GM18907 (cell line): Measurements from ENCODE around the gene GALNT8.
A peak's percentile ranks its signal among the peaks of the same experiment; 100 is the strongest.

Source experiments
- ATAC-seq: cut with Tn5 transposase; IDR thresholded peaks from one replicate; pipeline ENCODE4 v1.9.1; 2021; ENCODE audit warnings: mild to moderate bottlenecking, moderate library complexity; ENCODE audit not compliant: unreplicated experiment

GALNT8 gene

DNA sequence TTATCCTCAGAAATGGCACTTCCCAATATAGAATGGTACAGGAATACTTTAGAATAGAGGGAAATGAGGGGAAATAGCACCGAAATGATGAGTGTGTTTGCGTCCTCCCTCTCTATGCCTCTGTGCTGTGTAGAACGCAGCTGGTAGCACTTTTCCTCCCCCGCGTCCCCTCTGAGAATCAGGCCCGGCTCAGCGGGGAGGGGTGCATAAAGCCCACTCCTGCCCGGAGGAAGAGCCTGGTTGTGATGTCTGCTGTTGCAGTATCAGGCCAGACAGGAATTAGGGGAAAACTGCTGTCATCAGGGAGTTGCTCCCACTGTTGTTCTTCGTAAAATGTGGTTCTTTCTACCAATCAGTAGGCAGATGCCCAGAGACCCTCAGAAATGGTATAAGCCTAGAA lies 76.0 kb downstream of the GALNT8 start:
- ATAC-seq, result no peak

DNA sequence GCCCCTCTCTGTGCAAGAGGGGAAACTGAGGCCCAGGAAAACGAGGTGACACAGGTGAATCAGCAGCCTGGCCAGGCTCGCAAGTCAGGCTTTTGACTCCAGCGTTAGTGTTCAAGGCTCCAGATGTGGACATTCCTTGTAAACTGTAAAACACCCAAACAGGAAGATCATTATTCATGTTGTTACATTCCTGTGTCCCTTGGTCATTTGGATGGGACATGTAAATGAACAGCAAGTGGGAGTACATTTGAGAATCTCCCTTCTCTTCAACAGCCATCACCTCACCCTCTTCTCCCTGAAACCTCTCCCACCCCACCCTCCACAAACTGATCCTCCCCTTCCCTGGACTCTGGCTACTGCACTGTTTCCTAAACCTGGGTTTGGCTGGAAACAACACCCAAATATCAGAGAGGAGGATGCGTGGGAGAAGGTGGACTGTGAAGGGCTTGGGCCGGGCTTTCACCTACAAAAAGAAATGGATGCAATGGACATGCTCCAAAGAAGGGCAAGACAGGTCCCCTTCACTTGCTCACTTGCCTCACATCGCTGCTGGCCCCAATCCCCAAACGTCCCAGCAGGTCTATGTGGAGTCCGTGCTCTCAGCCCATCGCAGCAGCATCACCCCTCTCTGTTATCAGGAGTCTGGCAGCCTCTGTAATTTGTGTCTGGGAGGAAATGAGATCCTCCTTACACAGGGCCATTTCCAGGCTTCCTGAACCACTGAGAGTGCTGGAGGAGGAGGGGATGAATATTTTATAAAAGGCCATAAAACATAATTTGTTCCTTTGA lies 76.7 kb downstream of the GALNT8 start:
- no peak for ATAC-seq

DNA sequence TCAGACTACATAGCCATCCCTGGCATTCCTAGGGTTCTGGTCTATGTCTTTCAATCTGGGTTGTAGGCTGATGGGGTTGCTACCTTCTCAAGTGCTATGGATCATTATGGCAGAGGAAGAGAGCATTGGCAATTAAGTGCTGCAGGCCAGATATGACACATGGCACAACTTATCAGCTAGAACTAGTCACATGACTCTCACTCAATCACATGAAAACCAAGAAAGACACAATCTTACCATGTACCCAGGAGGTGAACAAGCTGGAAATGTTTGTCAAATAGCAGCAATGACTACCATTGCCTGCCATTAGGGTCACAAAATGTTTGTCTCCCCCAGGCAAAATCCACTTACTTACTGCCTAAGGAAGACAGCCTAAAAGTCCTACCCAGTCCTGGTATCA lies 80.4 kb downstream of the GALNT8 start:
- ATAC-seq, result no peak

DNA sequence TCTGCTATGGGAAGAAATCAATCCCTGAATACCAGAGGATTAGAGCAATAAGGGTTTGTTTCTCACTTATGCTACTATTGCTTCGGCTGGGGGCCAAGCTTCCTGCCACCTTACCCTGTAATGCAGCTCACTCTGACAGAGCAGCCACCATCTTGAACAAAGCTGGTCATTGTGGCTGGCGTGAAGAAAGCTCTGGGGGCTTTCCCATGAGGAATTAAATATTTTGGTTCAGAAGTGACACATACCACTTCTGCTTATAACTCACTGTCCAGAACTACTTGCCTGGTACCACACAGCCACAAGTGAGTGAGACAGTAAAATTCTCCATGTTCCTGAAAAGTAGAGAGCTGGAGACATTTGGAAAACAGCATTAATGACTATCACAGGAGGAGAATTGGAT lies 82.6 kb downstream of the GALNT8 start:
- no peak for ATAC-seq

DNA sequence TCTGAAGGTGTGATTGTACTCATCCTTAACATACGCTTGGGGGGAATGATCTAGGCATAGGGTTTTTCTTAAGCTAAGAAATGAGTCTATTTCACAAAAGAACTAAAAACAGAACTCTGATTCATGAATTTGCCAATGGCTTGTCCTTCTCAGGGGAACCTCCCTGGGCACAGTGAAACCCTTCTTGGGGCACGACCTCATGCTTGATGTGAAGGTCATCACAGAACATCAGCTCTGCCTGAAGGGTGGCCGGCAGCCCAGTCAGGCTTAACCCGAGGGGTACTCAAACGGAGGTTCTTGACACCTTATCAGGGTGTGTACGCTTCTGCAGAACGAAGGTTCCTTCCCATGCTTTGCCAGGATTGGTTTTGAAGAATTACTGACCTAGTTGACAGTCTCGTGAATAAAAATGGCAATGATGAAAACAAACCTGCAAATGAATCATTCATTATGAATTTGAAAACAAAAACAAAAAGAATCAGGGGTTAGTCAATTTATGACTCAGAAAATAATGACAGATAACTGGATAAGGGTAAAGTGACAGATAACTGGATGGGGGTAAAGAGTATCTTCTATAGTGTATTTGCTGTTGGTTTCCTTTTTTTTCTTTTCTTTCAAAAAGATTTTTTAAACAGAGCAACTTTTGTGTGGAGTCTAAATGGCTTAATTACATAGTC lies 86.4 kb downstream of the GALNT8 start:
- no peak for ATAC-seq

DNA sequence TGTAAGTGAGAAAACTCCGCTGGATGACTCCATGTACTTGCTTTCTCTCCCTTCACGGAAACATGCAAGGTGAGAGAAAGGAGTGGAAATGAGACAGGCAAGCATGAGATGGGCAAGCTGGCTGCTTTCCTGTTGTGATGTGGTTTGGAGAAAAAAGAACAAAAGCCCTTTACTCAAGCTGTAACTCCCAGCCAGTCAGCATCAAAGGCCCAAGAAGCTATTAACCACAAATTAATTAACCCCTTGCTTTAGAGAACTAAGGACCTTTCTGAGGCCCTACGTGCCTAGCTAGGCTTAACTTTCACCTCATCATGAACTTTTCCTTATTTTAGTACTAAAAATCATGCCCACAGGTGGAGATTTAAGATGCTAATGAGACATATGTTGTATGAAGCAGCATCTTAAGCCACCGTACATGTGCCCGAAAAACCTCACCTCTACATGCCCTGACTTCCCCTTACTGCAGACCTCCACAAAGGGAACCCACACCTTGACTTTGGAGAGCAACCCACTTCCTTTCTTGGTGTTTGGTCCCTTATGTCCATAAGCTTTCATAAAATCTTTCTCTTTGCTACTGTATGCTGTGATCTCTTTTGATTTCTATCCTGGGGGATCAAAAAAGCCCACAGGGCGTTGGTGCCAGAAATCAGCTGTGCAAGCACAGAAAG lies 87.0 kb downstream of the GALNT8 start:
- no peak for ATAC-seq

DNA sequence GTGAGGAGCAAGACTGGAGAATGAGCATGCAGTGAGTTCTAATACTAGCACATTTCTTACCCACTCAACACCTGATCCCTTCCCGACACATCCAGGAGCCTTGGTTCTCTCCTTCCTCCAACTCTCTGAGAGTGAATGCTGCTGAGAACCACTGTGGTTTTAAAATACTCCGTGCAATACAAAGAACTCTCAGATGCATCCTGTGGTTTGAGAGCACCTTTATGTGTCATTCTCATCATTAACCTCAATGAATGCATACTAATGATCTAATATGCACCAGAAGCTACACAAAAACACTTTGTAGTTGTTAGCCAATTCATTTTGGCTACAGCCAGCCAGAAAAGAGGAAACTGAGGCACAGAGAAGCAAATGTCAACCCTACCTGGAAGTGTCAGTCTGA lies 87.6 kb downstream of the GALNT8 start:
- ATAC-seq, result no peak

DNA sequence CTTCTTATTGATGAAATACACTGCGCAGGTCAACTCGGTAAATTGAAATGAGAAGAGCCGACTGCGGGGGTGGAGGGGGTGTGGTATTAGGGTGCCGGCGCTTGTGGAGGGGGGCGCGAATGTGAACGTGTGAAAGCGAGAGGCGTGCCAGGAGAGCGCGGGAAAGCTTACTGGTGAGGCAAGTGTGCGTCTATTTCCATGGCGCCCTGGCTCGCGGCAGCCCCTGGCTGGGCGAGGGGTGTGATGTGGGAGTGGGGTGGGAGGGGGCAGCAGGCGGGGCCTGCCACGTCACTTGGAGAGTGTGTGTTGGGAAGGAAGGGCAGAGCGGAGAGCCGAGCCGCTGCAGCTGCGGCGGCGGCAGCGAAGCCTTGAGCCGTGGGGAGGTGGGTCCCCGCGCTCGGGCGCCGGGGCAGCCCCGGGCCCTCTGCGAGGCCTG lies 88.8 kb downstream of the GALNT8 start:
- ATAC-seq, result no peak

DNA sequence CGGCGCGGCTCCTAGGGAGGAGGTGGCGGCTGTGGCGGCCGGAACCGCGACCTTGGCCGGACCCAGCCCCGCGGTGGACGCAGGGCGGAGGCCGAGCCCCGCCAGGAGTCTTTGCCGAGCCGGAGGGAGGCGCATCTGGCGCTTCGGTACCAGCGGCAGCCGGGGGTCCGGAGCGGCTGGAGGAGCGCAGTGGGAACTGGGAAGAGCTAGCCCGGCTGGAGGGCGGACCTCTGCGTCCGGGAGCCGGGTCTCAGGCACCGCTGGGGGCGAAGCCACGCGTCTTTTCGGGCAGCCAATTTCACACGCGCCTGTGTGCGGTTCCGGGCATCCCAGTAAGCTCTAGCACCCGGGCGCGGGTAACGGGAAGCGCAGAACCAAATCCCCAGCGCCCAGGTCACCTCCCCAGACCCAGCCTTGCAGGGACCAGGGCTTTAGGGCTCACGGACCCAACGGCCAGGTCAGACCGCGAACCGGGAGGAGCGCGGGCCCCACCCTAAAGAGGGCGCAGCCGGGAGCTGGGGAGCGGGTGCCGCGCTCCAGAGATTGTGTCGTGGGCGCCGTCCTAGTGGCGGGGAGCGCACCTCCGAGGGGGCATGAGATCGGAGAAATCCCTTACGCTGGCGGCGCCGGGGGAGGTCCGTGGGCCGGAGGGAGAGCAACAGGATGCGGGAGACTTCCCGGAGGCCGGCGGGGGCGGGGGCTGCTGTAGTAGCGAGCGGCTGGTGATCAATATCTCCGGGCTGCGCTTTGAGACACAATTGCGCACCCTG lies 89.4 kb downstream of the GALNT8 start:
- no peak for ATAC-seq

DNA sequence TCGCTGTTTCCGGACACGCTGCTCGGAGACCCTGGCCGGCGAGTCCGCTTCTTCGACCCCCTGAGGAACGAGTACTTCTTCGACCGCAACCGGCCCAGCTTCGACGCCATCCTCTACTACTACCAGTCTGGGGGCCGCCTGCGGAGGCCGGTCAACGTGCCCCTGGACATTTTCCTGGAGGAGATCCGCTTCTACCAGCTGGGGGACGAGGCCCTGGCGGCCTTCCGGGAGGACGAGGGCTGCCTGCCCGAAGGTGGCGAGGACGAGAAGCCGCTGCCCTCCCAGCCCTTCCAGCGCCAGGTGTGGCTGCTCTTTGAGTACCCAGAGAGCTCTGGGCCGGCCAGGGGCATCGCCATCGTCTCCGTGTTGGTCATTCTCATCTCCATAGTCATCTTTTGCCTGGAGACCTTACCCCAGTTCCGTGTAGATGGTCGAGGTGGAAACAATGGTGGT lies 90.0 kb downstream of the GALNT8 start:
- no peak for ATAC-seq

DNA sequence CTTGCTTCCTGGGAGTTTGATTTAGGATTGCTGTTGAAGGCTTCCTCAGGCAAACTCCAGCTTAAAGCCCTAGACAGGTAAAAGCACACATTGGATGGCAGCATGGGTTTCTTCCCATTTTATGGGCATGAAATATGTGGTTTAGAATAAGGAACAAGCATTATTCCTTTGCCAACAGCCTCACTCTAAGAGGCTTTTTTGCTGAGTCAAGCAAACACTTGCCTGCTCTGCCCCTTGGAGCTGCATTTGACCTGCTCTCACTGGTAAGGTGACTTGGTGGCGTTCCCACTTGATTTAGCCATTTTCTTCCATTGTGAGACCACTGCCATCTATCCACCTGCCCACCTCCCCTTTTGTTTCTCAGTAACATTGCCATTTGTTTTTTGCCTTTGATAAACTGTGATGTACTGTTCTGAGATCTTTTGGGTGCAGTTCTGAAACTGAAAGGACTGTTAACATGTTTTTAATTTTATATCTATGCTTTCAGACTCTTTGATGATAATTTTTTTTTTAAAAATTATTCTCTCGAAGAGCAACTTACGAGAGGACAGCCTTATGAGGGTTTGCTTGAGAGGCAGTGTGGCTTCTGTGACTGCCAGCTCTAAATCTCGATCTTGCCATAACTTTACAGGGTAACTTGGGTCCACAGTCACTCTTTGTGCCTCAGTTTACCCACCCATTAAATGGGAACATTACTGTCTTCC lies 92.6 kb downstream of the GALNT8 start:
- ATAC-seq, result no peak

DNA sequence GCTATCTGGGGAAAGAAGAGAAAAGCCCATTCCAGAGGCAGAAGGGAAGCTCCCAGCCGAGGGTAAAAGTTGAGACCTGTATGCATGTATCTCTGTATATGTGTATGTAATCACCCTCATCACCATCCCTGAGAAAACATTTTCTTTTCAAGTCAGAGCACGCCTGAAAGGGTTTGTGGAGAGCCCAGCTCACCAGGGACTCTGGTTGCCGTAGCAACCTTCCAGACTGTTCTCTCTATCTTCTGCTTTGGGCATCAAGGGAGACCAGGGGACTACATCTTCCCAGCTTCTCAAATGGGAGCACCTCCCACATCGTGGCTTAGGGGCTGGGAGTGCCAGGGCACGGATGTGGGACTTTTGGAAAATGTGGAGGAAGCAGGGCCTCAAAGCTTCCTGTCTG lies 93.5 kb downstream of the GALNT8 start:
- no peak for ATAC-seq

DNA sequence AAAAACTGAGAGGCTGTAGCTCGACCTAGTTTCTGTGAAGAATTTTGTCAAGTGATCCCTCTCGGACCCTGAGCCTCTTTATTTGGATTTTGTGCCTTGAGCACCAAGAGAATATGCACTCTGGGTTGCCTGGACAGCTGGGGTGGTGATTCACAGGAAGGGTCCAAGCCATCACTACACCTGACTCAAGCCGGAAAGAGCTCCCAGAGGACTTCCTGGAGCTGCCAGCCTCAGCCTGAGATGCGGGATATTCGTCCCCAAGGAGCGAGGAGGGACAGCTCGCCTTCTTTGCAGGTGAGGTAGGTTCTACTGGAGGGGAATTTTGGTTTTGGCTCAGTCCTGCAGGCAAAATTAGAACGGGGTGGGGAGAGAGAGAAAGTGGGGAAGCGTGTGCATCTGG lies 94.3 kb downstream of the GALNT8 start:
- ATAC-seq, result no peak

DNA sequence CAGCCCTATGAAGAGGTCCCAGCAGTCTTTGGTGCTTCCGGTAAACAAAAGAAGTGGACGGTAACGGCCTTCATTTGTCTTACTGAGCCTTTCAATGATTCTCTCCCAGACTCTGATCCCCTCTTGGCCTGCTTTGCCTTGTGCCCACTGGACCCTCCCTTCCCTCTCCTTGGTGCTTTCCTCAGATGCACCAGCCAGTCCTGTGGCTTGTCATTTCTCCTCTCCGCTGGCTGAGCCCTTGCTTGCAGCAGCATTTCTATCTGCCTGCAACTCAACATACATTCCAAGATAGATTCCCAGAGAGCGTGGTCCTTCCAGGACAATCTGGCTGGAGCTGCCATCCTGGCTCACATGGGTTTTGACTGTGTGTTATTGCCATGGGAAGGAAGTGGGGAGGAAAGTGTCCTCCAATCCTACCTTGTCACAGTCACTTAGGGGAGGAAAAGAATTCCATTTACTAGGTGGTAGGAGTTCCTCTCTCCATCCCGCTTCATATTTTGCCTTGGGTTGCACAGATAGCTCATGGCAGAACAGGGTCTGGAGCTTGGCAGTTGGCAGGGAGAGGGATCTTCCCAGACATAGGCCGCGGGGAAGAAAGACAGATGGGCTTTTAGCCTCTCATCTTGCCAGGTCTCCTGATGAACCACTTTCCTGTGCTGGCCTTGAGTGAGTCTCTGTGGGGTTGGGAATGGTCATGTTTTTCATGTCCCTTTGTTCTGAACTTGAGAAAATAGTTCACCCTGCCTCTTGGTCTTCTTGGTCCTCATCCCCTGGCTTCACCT lies 96.7 kb downstream of the GALNT8 start:
- no peak for ATAC-seq

DNA sequence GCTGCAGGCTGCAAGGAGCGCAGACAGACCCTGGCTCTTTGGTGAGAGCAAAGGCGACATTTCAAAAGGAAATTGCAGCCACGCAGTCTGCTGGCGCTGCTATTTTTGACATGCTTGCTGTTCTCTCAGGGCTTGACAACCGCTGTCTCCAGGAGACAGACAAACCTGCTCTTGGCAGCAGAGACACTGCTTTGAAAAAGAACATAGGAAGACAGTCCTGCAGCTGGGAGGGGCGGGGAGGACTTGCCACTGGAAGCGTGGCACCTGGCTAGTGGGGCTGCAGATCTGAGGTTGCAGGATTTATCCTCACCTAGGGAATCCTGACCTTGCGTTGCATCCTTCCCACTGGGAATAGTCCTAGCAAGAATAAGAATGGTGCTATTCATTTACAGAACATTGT lies 97.7 kb downstream of the GALNT8 start:
- ATAC-seq, result no peak

DNA sequence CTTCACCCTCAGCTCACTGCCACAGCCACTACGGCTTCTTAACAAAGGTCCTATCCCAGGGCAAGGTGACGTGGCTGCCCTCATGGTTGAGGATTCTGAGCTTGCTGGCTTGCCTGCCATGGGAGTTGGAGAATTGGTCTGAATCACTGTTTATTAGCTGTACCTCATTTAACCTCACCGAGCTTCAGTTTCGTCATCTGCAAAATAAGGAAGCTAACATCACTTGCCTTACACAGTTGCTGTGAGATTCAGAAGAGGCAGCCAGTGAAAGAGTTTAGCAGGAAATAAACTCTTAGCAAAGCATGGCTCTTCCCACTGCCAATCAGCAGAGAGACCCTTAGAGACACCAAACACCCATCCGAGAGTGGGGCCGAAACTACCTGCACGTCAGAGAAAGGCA lies 99.5 kb downstream of the GALNT8 start:
- peak; percentile 63 for ATAC-seq

DNA sequence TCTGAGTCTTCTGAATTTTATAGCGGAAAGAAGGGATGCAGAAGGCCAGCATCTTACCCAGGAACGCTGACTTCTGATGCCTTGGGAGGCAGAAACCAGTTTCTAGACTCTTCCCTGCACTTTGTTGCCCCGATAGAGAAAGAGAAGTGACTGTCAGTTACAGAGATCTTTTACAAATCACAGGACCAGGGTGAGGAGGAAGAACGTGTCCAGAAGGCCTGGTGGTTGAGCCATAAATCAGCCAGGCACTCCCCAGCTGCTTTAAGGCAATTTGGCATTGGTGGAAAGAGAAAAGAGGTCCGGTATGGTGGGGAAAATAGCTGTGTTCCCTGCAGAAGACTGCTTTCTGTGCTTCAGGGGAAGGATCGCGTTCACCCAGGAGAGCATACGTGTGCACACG lies 100.8 kb downstream of the GALNT8 start:
- ATAC-seq, result no peak
